AG10803 (cell line): ENCODE data around the gene AGBL1.

Experiments used
- DNase-seq: peaks from one replicate; pipeline ENCODE4 v3.0.0; 2010; ENCODE audit warnings: low read depth
- H3K4me3 ChIP-seq: 2 replicates; pipeline ENCODE4 v1.5.1; 2011; ENCODE audit warnings: mild to moderate bottlenecking, low read length, control low read depth
- TF ChIP-seq, protein P1 (sequence below): conservative IDR thresholded peaks from 2 replicates; pipeline ENCODE4 v1.5.1; 2011; ENCODE audit warnings: mild to moderate bottlenecking, low read length, control low read depth, inconsistent platforms

Gene AGBL1

DNA sequence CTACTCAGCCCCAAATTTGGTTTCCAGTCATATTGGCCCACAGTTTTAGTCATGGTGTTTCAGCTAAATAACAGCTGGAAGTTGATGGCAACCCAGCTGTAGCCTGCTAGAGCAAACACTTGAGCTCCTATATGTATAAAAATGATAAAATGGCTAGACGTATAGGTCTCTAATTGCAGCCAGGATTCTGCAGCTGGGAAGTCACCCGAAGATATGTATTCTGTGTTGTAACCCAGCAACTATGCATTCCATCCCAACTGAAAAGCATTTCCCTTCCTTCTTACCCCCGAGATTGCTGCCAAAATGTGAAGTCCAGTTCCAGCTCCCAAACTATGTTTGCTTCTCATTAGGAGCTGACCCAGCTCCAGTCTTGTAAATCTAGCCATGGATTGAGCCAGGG lies 408.4 kb downstream of the AGBL1 start:
- H3K4me3 ChIP-seq = no peak overlapping the region
- TF ChIP-seq, protein P1, sequence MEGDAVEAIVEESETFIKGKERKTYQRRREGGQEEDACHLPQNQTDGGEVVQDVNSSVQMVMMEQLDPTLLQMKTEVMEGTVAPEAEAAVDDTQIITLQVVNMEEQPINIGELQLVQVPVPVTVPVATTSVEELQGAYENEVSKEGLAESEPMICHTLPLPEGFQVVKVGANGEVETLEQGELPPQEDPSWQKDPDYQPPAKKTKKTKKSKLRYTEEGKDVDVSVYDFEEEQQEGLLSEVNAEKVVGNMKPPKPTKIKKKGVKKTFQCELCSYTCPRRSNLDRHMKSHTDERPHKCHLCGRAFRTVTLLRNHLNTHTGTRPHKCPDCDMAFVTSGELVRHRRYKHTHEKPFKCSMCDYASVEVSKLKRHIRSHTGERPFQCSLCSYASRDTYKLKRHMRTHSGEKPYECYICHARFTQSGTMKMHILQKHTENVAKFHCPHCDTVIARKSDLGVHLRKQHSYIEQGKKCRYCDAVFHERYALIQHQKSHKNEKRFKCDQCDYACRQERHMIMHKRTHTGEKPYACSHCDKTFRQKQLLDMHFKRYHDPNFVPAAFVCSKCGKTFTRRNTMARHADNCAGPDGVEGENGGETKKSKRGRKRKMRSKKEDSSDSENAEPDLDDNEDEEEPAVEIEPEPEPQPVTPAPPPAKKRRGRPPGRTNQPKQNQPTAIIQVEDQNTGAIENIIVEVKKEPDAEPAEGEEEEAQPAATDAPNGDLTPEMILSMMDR = no peak
- no peak for DNase-seq

DNA sequence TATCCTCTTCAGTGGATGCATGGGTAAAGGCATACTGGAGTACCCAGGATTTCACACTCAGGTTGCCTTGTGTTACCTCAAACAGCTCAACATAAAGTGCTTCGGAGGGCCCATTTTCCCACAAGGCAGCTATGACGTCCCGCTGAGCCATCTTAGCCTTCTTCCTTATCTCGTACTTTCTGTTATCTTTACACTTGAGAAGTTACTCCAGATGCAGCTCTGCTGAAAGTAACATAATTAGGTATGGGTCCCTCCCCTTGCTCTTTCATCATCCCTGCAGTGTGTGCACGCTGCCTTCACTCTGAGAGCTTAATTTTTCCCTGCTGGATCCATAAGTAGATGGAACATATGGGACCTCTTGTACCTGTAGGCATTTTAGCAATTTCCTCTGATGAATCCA lies 410.3 kb downstream of the AGBL1 start:
- TF ChIP-seq, protein P1 = no peak
- DNase-seq = no peak
- no peak overlapping the region for H3K4me3 ChIP-seq

DNA sequence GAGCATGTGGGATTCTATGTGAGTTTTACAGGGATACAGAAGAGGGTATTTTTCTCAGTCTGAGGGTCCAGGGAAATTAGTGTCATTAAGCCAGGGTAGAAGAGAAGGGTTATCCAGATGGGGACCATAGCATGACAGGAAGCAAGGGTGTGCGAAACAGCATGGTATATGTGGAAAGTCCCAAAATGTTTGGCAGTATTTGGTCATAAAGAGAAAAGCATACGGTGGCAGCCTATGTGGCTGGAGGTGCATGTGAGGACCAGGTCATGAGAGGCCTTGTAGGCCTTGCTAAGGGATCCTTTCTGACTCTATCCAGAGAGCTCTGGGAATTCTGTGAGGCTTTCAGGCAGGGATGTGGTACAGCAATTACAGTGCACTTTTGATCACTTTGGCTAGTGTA lies 411.4 kb downstream of the AGBL1 start:
- TF ChIP-seq, protein P1 = no peak
- no peak overlapping the region for H3K4me3 ChIP-seq
- no peak for DNase-seq

DNA sequence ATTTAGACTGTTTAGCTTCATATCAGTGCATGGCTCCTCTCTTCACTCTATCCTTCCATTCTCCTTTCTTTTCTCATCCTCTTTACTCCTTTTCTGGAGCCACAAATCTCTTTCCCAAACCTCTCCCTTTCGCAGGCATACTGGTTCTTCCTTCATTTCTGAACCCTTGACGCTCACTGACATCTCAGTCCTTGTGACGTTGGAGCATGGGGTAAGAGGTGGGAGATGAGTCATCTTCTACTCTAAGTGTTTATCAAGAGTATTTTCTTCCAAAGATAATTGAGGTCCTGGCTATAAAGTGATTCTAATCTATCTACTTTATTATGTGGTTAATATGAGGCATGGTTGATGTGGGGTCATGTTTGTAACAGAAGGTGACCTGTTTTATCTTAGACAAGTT lies 414.2 kb downstream of the AGBL1 start:
- H3K4me3 ChIP-seq = no peak overlapping the region
- no peak for DNase-seq
- TF ChIP-seq, protein P1 = no peak

DNA sequence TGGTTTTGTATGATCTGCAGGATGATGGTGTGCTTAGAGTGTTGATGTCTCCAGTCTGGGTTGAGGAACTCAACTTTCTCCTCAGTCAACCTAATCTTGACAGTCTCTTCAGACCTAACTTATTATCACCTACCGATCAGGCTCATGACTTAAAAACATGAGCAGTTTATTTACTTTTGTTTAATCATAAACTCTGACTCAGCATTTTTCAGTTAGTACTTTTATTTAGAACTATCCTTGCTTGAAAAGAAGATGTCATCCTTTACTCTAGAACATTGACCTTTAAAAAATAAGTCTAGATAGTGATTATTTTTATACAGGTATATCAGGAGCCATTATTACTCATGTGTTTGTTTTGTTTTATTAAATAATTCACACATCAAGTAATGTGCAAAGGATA lies 414.8 kb downstream of the AGBL1 start:
- H3K4me3 ChIP-seq = no peak overlapping the region
- TF ChIP-seq, protein P1 = no peak
- no peak for DNase-seq

DNA sequence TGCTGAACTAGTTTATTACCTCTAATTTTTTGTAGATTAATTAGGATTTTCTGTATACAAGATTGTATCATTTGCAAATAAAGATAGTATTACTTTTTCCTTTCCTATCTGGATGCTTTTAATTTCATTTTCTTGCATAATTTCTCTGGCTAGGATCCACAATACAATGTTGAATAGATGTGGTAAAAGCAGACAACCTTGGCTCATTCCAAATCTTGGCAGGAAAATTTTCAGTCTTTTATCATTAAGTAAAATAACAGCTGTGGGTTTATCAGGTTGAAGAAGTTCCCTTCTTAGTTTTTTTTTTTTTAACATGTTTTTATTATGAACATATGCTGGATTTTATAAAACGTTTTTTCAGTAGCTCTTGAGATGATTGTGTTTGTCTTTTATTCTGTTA lies 422.6 kb downstream of the AGBL1 start:
- H3K4me3 ChIP-seq = no peak overlapping the region
- DNase-seq = no peak
- TF ChIP-seq, protein P1 = no peak

DNA sequence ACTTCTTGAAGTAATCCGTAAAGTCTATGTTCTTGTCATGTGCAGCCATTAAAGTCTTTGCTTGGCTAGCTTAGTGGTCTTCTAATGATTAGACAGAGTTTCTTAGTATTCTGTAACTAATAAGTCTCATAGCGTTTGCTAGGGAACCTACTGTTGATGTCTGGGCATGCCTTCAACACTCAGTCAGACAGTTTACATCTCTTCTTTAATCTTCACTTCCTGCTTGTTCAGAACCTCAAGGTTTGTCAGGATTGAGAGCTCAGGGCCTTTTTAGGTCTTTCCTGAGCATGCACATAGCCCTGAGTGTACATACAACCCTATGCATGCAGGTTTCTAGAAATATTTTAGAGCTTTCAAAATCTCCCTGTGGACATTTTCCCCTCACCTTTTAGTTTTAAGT lies 426.3 kb downstream of the AGBL1 start:
- no peak for DNase-seq
- TF ChIP-seq, protein P1 = no peak

More for the DNA sequence above, 426.3 kb downstream of the AGBL1 start:
- H3K4me3 ChIP-seq = no peak overlapping the region
